HG03565 (cell line): ENCODE measurements around the gene VAV2.

Source experiments
- ATAC-seq: cut with Tn5 transposase; IDR thresholded peaks from one replicate; pipeline ENCODE4 v1.9.1; 2021; ENCODE audit warnings: mild to moderate bottlenecking, moderate library complexity; ENCODE audit not compliant: unreplicated experiment

Gene VAV2

GRCh38 chr9:133726401-133727276 is 265.5 kb downstream of the VAV2 start:
- no peak for ATAC-seq

- ATAC-seq, result no peak
These were observed 266.2 kb downstream of the VAV2 start for GRCh38 chr9:133725886-133726285.

- no peak for ATAC-seq
These were observed 273.4 kb downstream of the VAV2 start for GRCh38 chr9:133718563-133719315.

GRCh38 chr9:133717113-133718031 is 274.8 kb downstream of the VAV2 start:
- no peak for ATAC-seq

GRCh38 chr9:133716564-133717112 is 275.5 kb downstream of the VAV2 start:
- no peak for ATAC-seq

- ATAC-seq, result no peak
These were observed 276.1 kb downstream of the VAV2 start for GRCh38 chr9:133715866-133716563.

GRCh38 chr9:133715295-133715865 is 276.7 kb downstream of the VAV2 start:
- ATAC-seq, result no peak

GRCh38 chr9:133714606-133715294 is 277.4 kb downstream of the VAV2 start:
- ATAC-seq, result no peak

- no peak for ATAC-seq
These were observed 278.1 kb downstream of the VAV2 start for GRCh38 chr9:133713960-133714495.

- no peak for ATAC-seq
These were observed 278.8 kb downstream of the VAV2 start for GRCh38 chr9:133713150-133713959.

- no peak for ATAC-seq
These were observed 279.7 kb downstream of the VAV2 start for GRCh38 chr9:133712221-133713100.
